Activated CD4-positive, alpha-beta memory T cell treated with anti-CD3 and anti-CD28 coated beads for 36 hours (primary cell): ENCODE measurements around the gene INSC. TPM values are rescaled to one million over a fixed set of nuclear protein-coding genes. Genes with fewer than 3 reads are reported as not detected.

Source experiments
- CTCF ChIA-PET: fragments of 350-600 bp; sonication (Branson Sonifier 250); formaldehyde crosslinking; loops from one replicate; lab custom pipeline; 2021; ENCODE audit warnings: antibody characterized with exemption, inconsistent platforms; lab: Charles Lee
- POLR2A ChIA-PET: fragments of 350-600 bp; sonication (Branson Sonifier 250); formaldehyde crosslinking; loops from one replicate; lab custom pipeline; 2021; ENCODE audit warnings: antibody characterized with exemption; lab: Charles Lee
- DNase-seq: peaks from one replicate; pipeline ENCODE4 v3.0.0-alpha.2; 2020
- H3K27ac Mint-ChIP-seq: one replicate; pipeline ENCODE4 v1.8.0; 2021; ENCODE audit warnings: mixed read lengths
- H3K27me3 Mint-ChIP-seq: one replicate; pipeline ENCODE4 v1.8.0; 2021; ENCODE audit warnings: mixed read lengths
- H3K36me3 Mint-ChIP-seq: one replicate; pipeline ENCODE4 v1.8.0; 2021; ENCODE audit warnings: mixed read lengths
- H3K4me1 Mint-ChIP-seq: one replicate; pipeline ENCODE4 v1.8.0; 2021; ENCODE audit warnings: low read depth, mixed read lengths
- H3K4me3 Mint-ChIP-seq: one replicate; pipeline ENCODE4 v1.8.0; 2021; ENCODE audit warnings: mild to moderate bottlenecking, mixed read lengths
- H3K9me3 Mint-ChIP-seq: one replicate; pipeline ENCODE4 v1.8.0; 2021; ENCODE audit warnings: mixed read lengths
- intact Hi-C: fragments of 100-400 bp; cut with micrococcal nuclease; formaldehyde crosslinking; loops from one replicate; pipeline ENCODE4 v1.15.1; 2023
- total RNA-seq, 2 experiments: library from RNA; stranded (reverse); gene quantifications; one replicate each; pipeline ENCODE4 v1.2.3, GENCODE V29; 2021

Gene INSC
- total RNA-seq, 2 experiments from 2014 or later = 0.34 to 0.36 TPM

DNA sequence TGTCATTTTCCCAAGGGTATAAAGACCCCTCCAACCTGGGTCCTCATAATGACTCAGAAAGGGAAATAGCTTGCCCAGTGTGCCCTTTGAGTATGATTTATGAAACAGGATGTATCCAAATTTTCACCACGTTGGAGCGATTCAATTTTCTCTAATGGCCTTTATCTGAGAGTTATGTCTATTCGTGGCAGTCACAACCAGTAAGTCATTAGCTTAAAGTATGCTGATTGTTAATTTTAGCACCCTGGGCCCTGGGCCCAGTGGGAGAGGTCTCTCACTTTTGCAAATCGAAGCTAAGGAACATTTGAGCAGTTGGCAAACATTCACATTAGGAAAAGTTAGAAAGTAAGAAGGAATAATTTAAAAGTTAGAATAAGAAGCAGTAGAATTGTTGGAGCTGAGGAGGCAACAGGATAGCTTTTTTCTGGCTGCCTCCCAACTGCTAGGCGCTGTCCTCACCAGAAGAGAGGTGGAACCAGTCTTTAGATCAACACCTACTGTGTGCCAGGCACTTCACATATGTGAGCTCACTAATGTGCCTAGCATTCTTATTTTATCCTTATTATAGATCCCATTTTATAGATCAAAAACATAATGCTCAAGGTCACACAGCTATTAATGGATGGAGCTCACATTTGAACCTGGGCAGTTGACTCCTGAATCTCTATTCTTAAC lies 24.5 kb downstream of the INSC start:
- no peaks in the 10 kb centered on the region for H3K36me3 Mint-ChIP-seq
- H3K27me3 Mint-ChIP-seq = peaks cover 5% of the 10 kb centered on the region
- DNase-seq = no peak
- H3K4me1 Mint-ChIP-seq = no peaks in the 10 kb centered on the region
- H3K9me3 Mint-ChIP-seq = no peaks in the 10 kb centered on the region
- no peak overlapping the region for H3K27ac Mint-ChIP-seq
- intact Hi-C loops = no loop called here
- CTCF ChIA-PET = interaction anchor here (0.7 to 1.2 kb wide), 3 partner anchors 13 to 26 kb away, joined by 3 to 4 read pairs (median 3); no protein-coding TSS in a partner anchor
- POLR2A ChIA-PET = interaction anchor here (0.6 kb wide), 1 partner anchor 252 kb away, joined by 3 read pairs; no protein-coding TSS in a partner anchor
- H3K4me3 Mint-ChIP-seq = no peak overlapping the region

DNA sequence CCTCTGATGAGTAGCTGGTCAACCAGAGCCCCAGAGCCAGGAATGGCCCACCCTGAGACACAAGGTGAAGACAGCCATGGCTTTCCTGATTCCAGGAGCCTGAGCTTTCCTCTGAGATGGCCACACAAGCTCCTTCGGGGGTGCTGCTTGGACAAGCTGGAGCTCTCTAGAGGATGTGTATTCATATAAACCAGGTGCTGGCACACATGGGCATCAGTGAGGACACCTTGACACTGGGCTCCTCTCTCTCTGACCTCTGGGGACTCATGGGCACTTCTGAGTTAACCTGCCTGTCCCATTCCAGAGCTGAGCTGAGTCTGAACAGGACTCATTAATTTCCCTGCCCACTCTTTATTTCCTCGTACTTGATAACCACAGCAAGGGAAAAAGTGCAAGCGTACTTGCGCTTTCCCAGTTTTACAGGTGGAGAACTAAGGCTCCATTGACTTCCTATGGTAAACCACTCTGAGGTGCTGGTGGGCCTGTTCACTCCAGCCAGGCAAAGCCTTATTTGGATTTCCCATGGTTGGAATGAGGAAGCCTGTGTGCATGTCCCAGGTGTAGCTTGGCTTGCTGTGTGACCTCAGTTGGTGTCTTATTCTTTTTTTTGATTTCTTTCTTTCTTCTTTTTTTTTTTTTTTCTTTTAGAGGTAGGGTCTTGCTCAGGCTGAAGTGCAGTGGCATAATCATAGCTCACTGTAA lies 25.4 kb downstream of the INSC start:
- no peak for DNase-seq
- H3K27me3 Mint-ChIP-seq = peaks cover 5% of the 10 kb centered on the region
- ChIA-PET CTCF (interaction anchor here (1.2 kb wide), 1 partner anchor 14 kb away, joined by 3 read pairs; no protein-coding TSS in a partner anchor), POLR2A (no interaction called here)
- no peaks in the 10 kb centered on the region for H3K9me3 Mint-ChIP-seq
- H3K4me1 Mint-ChIP-seq = no peaks in the 10 kb centered on the region
- no peaks in the 10 kb centered on the region for H3K36me3 Mint-ChIP-seq
- H3K27ac Mint-ChIP-seq = no peak overlapping the region
- no peak overlapping the region for H3K4me3 Mint-ChIP-seq
- intact Hi-C loops = no loop called here

DNA sequence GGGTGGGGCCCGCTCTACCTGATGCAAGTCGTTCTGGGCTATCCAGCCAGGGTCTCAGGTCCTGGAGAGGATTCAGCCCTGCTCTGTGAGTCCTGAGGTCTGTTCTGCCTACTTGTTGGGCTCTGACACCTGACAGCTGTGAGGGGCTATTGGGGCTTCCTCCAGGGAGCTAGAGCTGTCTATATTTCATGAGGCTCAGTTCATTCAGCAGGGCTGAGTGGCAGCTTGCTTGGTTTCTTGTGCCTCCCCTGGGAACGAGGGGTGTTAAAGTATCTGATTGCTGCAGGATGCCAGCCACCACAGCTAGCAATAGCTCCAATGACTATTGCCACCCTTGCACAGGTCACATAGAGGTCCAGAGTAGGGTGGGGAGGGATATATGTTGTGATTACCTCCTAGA lies 26.7 kb downstream of the INSC start:
- Mint-ChIP-seq H3K36me3 (no peaks in the 10 kb centered on the region), H3K4me3 (no peak overlapping the region), H3K27me3 (no peaks in the 10 kb centered on the region), H3K9me3 (no peaks in the 10 kb centered on the region), H3K4me1 (no peaks in the 10 kb centered on the region), H3K27ac (no peak overlapping the region)
- ChIA-PET POLR2A (no interaction called here), CTCF (no interaction called here)
- intact Hi-C loops = no loop called here
- no peak for DNase-seq

DNA sequence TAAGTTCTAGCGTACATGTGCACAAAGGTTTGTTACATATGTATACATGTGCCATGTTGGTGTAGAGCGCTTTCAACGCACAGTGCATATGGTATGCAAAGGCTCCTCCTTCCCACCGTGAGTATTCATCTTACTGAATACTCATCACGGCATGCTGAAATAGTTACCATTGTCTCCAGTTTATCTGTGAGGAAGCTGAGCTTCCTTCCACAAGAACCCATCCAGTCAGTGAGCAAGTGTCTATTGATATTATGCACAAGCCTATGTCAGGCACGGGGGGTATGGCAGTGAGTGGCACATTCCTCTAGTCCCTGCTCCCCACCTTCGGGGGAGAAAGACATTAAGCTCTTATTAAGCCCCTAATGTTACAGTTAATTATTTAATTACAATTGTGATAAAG lies 28.1 kb downstream of the INSC start:
- H3K9me3 Mint-ChIP-seq = no peaks in the 10 kb centered on the region
- peaks cover 2% of the 10 kb centered on the region for H3K27me3 Mint-ChIP-seq
- intact Hi-C loops = no loop called here
- H3K36me3 Mint-ChIP-seq = no peaks in the 10 kb centered on the region
- no peak overlapping the region for H3K27ac Mint-ChIP-seq
- no peak overlapping the region for H3K4me3 Mint-ChIP-seq
- ChIA-PET POLR2A (no interaction called here), CTCF (no interaction called here)
- H3K4me1 Mint-ChIP-seq = no peaks in the 10 kb centered on the region
- DNase-seq = no peak

DNA sequence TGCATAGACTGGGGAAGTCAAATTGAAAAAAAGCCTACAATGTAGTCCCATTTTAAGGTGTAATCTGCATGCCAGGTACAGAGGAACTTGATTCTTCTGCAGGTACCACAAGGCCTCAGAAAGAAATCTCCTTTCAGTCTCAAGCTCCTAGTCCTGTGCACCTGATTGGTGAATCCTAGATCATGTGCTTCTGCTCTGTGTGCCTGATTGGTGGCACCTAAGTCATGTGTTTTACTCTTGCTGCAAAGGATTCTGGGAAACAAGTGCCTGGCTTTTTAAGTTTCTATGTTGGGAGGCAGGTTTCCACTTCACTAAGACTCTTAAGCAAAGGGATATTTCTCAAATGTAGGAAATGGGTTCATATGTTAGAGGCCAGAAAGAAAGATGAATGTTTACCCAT lies 29.1 kb downstream of the INSC start:
- intact Hi-C loops = no loop called here
- Mint-ChIP-seq H3K4me1 (no peaks in the 10 kb centered on the region), H3K27ac (no peak overlapping the region), H3K4me3 (no peak overlapping the region), H3K27me3 (peaks cover 3% of the 10 kb centered on the region), H3K36me3 (no peaks in the 10 kb centered on the region), H3K9me3 (no peaks in the 10 kb centered on the region)
- DNase-seq = no peak
- ChIA-PET POLR2A (no interaction called here), CTCF (interaction anchor here (1.2 kb wide), 1 partner anchor 44 kb away, joined by 4 read pairs; no protein-coding TSS in a partner anchor)

DNA sequence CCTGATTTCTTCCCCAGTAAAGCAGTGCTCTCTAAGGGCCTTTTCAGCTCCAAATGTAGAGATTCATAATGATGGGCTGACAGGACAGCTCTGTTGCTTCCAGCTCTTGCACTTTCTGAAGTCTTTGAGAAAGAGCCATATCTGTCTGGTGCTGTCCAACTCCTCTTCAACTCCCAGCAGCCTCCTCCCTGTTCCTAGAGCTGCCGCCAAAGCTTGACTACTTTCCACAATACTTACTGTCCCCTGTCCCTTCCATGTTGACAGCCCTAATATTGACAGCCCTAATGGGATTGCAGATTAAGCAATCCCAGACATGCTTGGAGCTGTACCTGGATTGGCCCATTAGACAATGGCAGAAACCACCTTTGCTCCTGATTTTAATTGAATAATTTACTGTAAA lies 29.6 kb downstream of the INSC start:
- Mint-ChIP-seq H3K4me3 (no peak overlapping the region), H3K27me3 (peaks cover 3% of the 10 kb centered on the region), H3K27ac (no peak overlapping the region), H3K9me3 (no peaks in the 10 kb centered on the region), H3K36me3 (no peaks in the 10 kb centered on the region), H3K4me1 (no peaks in the 10 kb centered on the region)
- no peak for DNase-seq
- intact Hi-C loops = no loop called here
- ChIA-PET POLR2A (no interaction called here), CTCF (interaction anchor here (1.2 kb wide), 1 partner anchor 45 kb away, joined by 4 read pairs; no protein-coding TSS in a partner anchor)

DNA sequence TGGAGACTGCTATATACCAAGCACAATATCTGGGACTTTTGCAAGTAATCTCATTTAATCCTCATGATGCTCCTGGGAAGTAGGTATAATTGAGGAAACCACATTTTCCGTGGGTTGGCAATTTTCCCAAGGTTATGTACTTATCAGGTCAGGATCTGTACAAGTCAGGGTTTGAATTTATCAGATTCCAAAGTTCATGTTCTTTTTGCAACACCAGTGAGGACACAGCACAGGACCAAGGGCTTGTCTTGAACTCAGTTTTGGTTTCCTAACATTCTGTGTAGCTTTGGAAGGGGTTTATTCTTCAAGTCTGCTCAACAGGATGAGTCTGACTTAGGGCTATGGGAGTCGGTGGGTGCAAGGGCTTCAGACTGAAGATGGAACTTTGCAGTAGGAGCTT lies 30.4 kb downstream of the INSC start:
- no peaks in the 10 kb centered on the region for H3K4me1 Mint-ChIP-seq
- H3K27ac Mint-ChIP-seq = no peak overlapping the region
- no peaks in the 10 kb centered on the region for H3K9me3 Mint-ChIP-seq
- DNase-seq = no peak
- ChIA-PET CTCF (interaction anchor here (0.5 kb wide), 1 partner anchor 70 kb away, joined by 4 read pairs; no protein-coding TSS in a partner anchor), POLR2A (no interaction called here)
- H3K4me3 Mint-ChIP-seq = no peak overlapping the region
- intact Hi-C loops = no loop called here
- H3K27me3 Mint-ChIP-seq = peaks cover 3% of the 10 kb centered on the region
- H3K36me3 Mint-ChIP-seq = no peaks in the 10 kb centered on the region

DNA sequence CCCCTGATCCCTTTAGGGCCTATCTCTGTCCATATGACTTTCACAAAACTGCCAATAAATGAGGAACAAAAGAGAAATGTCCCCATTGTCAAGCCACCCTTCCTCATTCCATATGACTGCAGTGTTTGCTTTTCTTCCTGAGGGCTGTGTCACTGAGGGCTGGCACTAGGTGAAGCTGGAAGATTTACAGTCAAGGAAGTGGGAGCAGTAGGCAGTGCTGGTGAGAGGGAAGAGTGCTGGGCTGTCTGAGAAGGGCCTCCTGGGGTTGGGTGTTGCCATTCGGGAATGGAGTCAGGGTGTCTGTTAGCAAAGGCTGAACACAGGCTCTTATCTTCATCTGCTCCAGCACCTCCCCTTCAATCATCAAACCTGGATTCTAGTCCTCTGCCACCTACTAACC lies 30.9 kb downstream of the INSC start:
- CTCF ChIA-PET = no interaction called here
- POLR2A ChIA-PET = no interaction called here
- no peaks in the 10 kb centered on the region for H3K9me3 Mint-ChIP-seq
- H3K4me1 Mint-ChIP-seq = no peaks in the 10 kb centered on the region
- no peaks in the 10 kb centered on the region for H3K36me3 Mint-ChIP-seq
- DNase-seq = no peak
- H3K27me3 Mint-ChIP-seq = peaks cover 3% of the 10 kb centered on the region
- H3K4me3 Mint-ChIP-seq = no peak overlapping the region
- no peak overlapping the region for H3K27ac Mint-ChIP-seq
- intact Hi-C loops = no loop called here

DNA sequence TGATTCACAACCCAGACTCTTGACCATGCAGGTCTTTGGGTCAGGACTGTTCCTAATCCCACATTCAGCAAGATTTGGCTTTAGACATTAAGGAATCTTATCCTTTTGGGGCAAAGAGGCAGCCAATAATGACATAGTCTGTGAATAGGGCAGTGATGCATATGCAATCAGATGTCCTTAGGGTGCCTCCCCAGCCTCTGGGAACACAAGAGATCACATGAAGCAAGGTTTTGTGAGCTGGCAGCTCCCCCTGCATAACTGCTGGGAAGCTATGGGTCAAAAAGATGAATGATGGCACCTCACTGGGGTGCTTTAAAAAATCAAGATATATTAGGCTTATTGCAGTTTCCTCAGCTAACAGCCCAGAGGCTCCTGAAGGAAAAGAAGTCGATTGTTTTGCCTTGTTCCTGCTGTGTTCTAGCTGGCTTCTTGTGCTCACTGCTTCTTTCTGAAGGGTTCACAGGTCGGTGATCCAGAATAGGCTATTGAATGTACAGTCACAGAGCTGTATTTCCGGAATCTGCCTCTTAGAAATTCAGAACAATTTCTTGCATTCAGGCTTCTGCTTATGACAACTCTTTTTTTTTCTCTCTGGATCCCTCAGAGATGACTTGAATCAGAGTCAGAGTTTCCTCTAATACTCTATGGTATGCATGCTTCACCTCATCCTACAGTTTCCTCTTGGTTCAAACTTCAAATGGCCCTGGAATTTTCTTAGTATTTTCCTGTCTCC lies 31.7 kb downstream of the INSC start:
- H3K27me3 Mint-ChIP-seq = peaks cover 3% of the 10 kb centered on the region
- no peaks in the 10 kb centered on the region for H3K9me3 Mint-ChIP-seq
- no peak overlapping the region for H3K27ac Mint-ChIP-seq
- H3K36me3 Mint-ChIP-seq = no peaks in the 10 kb centered on the region
- ChIA-PET POLR2A (no interaction called here), CTCF (interaction anchor here (0.9 kb wide), 1 partner anchor 46 kb away, joined by 3 read pairs; no protein-coding TSS in a partner anchor)
- H3K4me3 Mint-ChIP-seq = no peak overlapping the region
- no peak for DNase-seq
- no peaks in the 10 kb centered on the region for H3K4me1 Mint-ChIP-seq
- intact Hi-C loops = no loop called here

DNA sequence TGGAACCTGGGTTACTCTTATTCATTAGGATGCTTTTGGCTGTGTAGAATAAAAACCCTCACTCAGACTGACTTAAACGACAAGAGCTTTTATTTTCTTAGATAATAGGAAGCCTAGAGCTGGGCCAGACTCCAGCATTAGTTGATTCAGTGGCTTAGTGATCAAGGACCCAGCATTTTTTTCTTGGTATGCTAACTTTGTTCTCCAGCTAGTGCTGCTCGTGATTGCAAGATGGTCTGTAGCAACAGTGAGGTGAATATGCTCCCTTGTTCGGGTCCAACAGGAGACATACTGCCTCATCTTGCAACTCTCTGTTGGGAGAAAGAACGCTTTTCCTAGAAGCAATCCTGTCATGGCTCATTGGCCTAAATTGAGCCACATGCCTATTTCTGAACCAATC lies 33.4 kb downstream of the INSC start:
- Mint-ChIP-seq H3K27me3 (peaks cover 3% of the 10 kb centered on the region), H3K27ac (no peak overlapping the region), H3K4me1 (no peaks in the 10 kb centered on the region), H3K4me3 (no peak overlapping the region), H3K36me3 (no peaks in the 10 kb centered on the region), H3K9me3 (no peaks in the 10 kb centered on the region)
- intact Hi-C loops = no loop called here
- ChIA-PET CTCF (no interaction called here), POLR2A (interaction anchor here (0.8 kb wide), 1 partner anchor 100 kb away, joined by 3 read pairs; no protein-coding TSS in a partner anchor)
- DNase-seq = no peak

DNA sequence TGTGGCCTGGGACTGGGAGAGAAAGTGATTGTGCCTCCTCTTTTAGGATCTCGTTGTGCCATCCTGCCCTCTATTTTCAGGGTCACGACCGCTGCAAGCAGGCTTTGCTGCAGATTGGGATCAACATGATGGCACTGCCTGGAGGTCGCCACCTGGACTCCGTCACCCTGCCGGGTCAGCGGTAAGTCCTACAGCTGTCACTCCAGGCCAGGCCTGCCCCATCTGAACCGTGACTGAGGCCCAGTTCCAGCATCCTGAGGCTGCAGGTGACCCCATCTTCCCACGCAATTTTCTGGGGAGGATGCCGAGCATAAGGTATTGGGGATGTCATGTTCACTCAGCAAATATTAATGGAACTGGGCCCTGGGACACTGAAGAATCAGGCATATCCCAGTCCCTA lies 34.3 kb downstream of the INSC start:
- CTCF ChIA-PET = no interaction called here
- no peak overlapping the region for H3K27ac Mint-ChIP-seq
- intact Hi-C loops = no loop called here
- H3K27me3 Mint-ChIP-seq = peaks cover 3% of the 10 kb centered on the region
- H3K9me3 Mint-ChIP-seq = no peaks in the 10 kb centered on the region
- no peaks in the 10 kb centered on the region for H3K4me1 Mint-ChIP-seq
- POLR2A ChIA-PET = no interaction called here
- H3K36me3 Mint-ChIP-seq = no peaks in the 10 kb centered on the region
- no peak for DNase-seq
- H3K4me3 Mint-ChIP-seq = no peak overlapping the region

DNA sequence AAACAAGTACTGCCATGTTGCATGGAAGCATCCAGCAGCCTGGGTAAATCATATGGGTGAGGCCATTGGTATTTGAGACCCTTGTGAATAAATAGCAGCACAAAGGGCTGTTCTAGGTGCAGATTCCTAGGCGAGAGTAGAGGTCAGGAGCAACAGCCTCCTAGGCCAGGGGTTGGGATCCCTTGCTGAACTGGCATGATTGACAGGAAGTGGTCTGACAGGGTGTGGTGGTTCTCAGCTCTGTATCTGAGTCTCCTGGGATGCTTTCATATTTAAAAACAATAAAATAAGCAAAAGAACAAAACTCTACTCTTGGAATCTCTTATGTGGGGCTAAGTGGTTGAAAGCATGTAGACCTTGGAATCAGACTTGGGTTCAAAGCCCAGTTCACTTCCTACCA lies 35.8 kb downstream of the INSC start:
- intact Hi-C loops = no loop called here
- Mint-ChIP-seq H3K27me3 (peaks cover 3% of the 10 kb centered on the region), H3K36me3 (no peaks in the 10 kb centered on the region), H3K27ac (no peak overlapping the region), H3K9me3 (no peaks in the 10 kb centered on the region), H3K4me3 (no peak overlapping the region), H3K4me1 (no peaks in the 10 kb centered on the region)
- DNase-seq = no peak
- ChIA-PET POLR2A (no interaction called here), CTCF (no interaction called here)
